MCF 10A (cell line): ENCODE data around the gene LZTS3. TPM values are rescaled to one million over a fixed set of nuclear protein-coding genes. Genes with fewer than 3 reads are reported as not detected.

Source experiments
- BruUV-seq: library from RNA; stranded (reverse); fragments of 400-500 nt; replicated peaks from 2 replicates; lab custom pipeline; 2021; lab: Mats Ljungman, UMichigan
- CTCF ChIA-PET: fragments of 300-600 bp; sonication (Branson Sonifier 250); formaldehyde crosslinking; extraction: SDS; loops from one replicate; lab custom pipeline; 2021; ENCODE audit warnings: antibody characterized with exemption, inconsistent platforms; lab: Yijun Ruan, JAX
- POLR2A ChIA-PET: fragments of 300-600, 350-650 bp; sonication (Branson Sonifier 250); formaldehyde crosslinking; extraction: SDS; loops from one replicate; lab custom pipeline; 2020; ENCODE audit warnings: antibody characterized with exemption, inconsistent platforms; lab: Yijun Ruan, JAX
- DNase-seq: peaks from one replicate; pipeline ENCODE4 v3.0.0-alpha.2; 2018; ENCODE audit not compliant: unreplicated experiment
- H3K27ac Mint-ChIP-seq: one replicate; pipeline ENCODE4 v1.8.0; 2022; ENCODE audit warnings: mild to moderate bottlenecking, low read depth, mixed read lengths; ENCODE audit not compliant: unreplicated experiment
- H3K27me3 Mint-ChIP-seq: one replicate; pipeline ENCODE4 v1.8.0; 2022; ENCODE audit warnings: mixed read lengths; ENCODE audit not compliant: insufficient read depth, unreplicated experiment
- H3K36me3 Mint-ChIP-seq: one replicate; pipeline ENCODE4 v1.8.0; 2022; ENCODE audit warnings: mild to moderate bottlenecking, moderate library complexity, mixed read lengths; ENCODE audit not compliant: insufficient read depth, unreplicated experiment
- H3K4me1 Mint-ChIP-seq: one replicate; pipeline ENCODE4 v1.8.0; 2022; ENCODE audit warnings: mixed read lengths; ENCODE audit not compliant: insufficient read depth, unreplicated experiment
- H3K4me3 Mint-ChIP-seq: one replicate; pipeline ENCODE4 v1.8.0; 2022; ENCODE audit warnings: mild to moderate bottlenecking, moderate library complexity, mixed read lengths; ENCODE audit not compliant: unreplicated experiment
- H3K9me3 Mint-ChIP-seq: one replicate; pipeline ENCODE4 v1.8.0; 2022; ENCODE audit warnings: mixed read lengths; ENCODE audit not compliant: unreplicated experiment
- CTCF ChIP-seq: fragments of 200-600 bp; IDR thresholded peaks from one replicate; pipeline ENCODE4 v1.8.0; 2022; ENCODE audit warnings: antibody characterized with exemption, mild to moderate bottlenecking; ENCODE audit not compliant: unreplicated experiment
- intact Hi-C: fragments of 100-400 bp; cut with micrococcal nuclease; formaldehyde crosslinking; loops from 2 replicates; pipeline ENCODE4 v1.14.1; 2022
- total RNA-seq: library from RNA; stranded (reverse); gene quantifications from 2 replicates; pipeline ENCODE4 v1.2.3, GENCODE V29; 2022

LZTS3 gene
- total RNA-seq, 1 experiment from 2014 or later: 5.3 TPM

- ChIA-PET POLR2A (no interaction called here), CTCF (interaction anchor here (0.7 kb wide), 1 partner anchor 8 kb away, joined by 4 read pairs; no protein-coding TSS in a partner anchor)
- BruUV-seq: no TSS peak
- Mint-ChIP-seq H3K27ac (no peak overlapping the region), H3K27me3 (no peaks in the 10 kb centered on the region), H3K36me3 (peaks cover 27% of the 10 kb centered on the region), H3K9me3 (no peaks in the 10 kb centered on the region), H3K4me3 (no peak overlapping the region), H3K4me1 (no peaks in the 10 kb centered on the region)
- intact Hi-C loops: no loop called here
- no peak for DNase-seq
- TF ChIP-seq CTCF: no peak
Observed at GRCh38 chr20:3141757-3142156, 31.6 kb downstream of the LZTS3 start.

- DNase-seq: no peak
- TF ChIP-seq CTCF: no peak
- BruUV-seq: no TSS peak
- Mint-ChIP-seq H3K27me3 (no peaks in the 10 kb centered on the region), H3K9me3 (no peaks in the 10 kb centered on the region), H3K4me1 (no peaks in the 10 kb centered on the region), H3K27ac (no peak overlapping the region), H3K4me3 (no peak overlapping the region), H3K36me3 (peaks cover 1% of the 10 kb centered on the region)
- ChIA-PET CTCF (no interaction called here), POLR2A (interaction anchor here (1.1 to 1.9 kb wide), 2 partner anchors 10 to 19 kb away, joined by 4 to 5 read pairs; no protein-coding TSS in a partner anchor)
- intact Hi-C loops: no loop called here
Observed at GRCh38 chr20:3137492-3137891, 35.9 kb downstream of the LZTS3 start.

GRCh38 chr20:3135507-3136070 is 37.8 kb downstream of the LZTS3 start:
- POLR2A ChIA-PET: interaction anchor here (1.0 kb wide), 1 partner anchor 18 kb away, joined by 3 read pairs; no protein-coding TSS in a partner anchor
- H3K27me3 Mint-ChIP-seq: no peaks in the 10 kb centered on the region
- no peaks in the 10 kb centered on the region for H3K4me1 Mint-ChIP-seq
- no peaks in the 10 kb centered on the region for H3K36me3 Mint-ChIP-seq
- no peak overlapping the region for H3K4me3 Mint-ChIP-seq
- H3K27ac Mint-ChIP-seq: no peak overlapping the region
- DNase-seq: no peak
- CTCF ChIA-PET: interaction anchor here (0.7 kb wide), 1 partner anchor 17 kb away, joined by 5 read pairs; no protein-coding TSS in a partner anchor
- no TSS peak for BruUV-seq
- intact Hi-C loops: no loop called here
- no peak for TF ChIP-seq CTCF
- no peaks in the 10 kb centered on the region for H3K9me3 Mint-ChIP-seq

GRCh38 chr20:3134151-3134550 is 39.2 kb downstream of the LZTS3 start:
- POLR2A ChIA-PET: interaction anchor here (0.8 kb wide), 1 partner anchor 25 kb away, joined by 3 read pairs; no protein-coding TSS in a partner anchor
- Mint-ChIP-seq H3K27me3 (no peaks in the 10 kb centered on the region), H3K4me3 (no peak overlapping the region), H3K27ac (no peak overlapping the region), H3K9me3 (no peaks in the 10 kb centered on the region), H3K36me3 (no peaks in the 10 kb centered on the region), H3K4me1 (no peaks in the 10 kb centered on the region)
- CTCF ChIA-PET: no interaction called here
- no TSS peak for BruUV-seq
- intact Hi-C loops: no loop called here
- DNase-seq: no peak
- TF ChIP-seq CTCF: no peak
